PC-3 (cell line): Measurements from ENCODE around the gene FBXW4. TPM values are rescaled to one million over a fixed set of nuclear protein-coding genes. Genes with fewer than 3 reads are reported as not detected.

Source experiments
- ATAC-seq: fragments of 200-7000 bp; cut with Tn5 transposase; 2 replicates; pipeline ENCODE4 v1.9.1; 2020; ENCODE audit warnings: mild to moderate bottlenecking, moderate library complexity
- BruUV-seq: library from RNA; stranded (reverse); fragments of 400-500 nt; replicated peaks from 2 replicates; lab custom pipeline; 2021; lab: Mats Ljungman, UMichigan
- CTCF ChIA-PET: fragments of 300-600 bp; sonication (Branson Sonifier 250); formaldehyde crosslinking; loops from one replicate; lab custom pipeline; 2022; ENCODE audit warnings: antibody characterized with exemption; lab: Charles Lee
- POLR2A ChIA-PET: fragments of 300-600 bp; sonication (Branson Sonifier 250); formaldehyde crosslinking; loops from one replicate; lab custom pipeline; 2022; ENCODE audit warnings: antibody characterized with exemption; ENCODE audit not compliant: unreplicated experiment; lab: Charles Lee
- DNase-seq: peaks from one replicate; pipeline ENCODE4 v3.0.0-alpha.2; 2015
- H2AFZ ChIP-seq: fragments of 300-600 bp; sonication (generic); 2 replicates; pipeline ENCODE4 v1.6.0; 2016; ENCODE audit warnings: antibody characterized with exemption, low read length
- H3F3A ChIP-seq: fragments of 300-600 bp; sonication (generic); one replicate; pipeline ENCODE4 v1.6.0; 2017; ENCODE audit warnings: antibody characterized with exemption, low read length, control low read depth, mild to moderate bottlenecking; ENCODE audit not compliant: unreplicated experiment
- H3K27ac ChIP-seq: fragments of 300-600 bp; sonication (generic); 2 replicates; pipeline ENCODE4 v1.5.1; 2016; ENCODE audit warnings: mild to moderate bottlenecking, low read length
- H3K27me3 ChIP-seq: fragments of 300-600 bp; sonication (generic); 2 replicates; pipeline ENCODE4 v1.6.1; 2016; ENCODE audit warnings: low read length, mixed read lengths
- H3K36me3 ChIP-seq: fragments of 300-600 bp; sonication (generic); 2 replicates; pipeline ENCODE4 v1.6.1; 2016; ENCODE audit warnings: low read depth, mixed run types, low read length, mixed read lengths
- H3K4me1 ChIP-seq: fragments of 300-600 bp; sonication (generic); 2 replicates; pipeline ENCODE4 v1.5.1; 2016; ENCODE audit warnings: low read length; ENCODE audit not compliant: insufficient read depth
- H3K4me2 ChIP-seq: fragments of 300-600 bp; sonication (generic); 2 replicates; pipeline ENCODE4 v1.6.0; 2016; ENCODE audit warnings: low read length
- H3K4me3 ChIP-seq: fragments of 300-600 bp; sonication (generic); 2 replicates; pipeline ENCODE4 v1.5.1; 2016; ENCODE audit warnings: mild to moderate bottlenecking, low read length, mixed read lengths
- H3K79me2 ChIP-seq: fragments of 300-600 bp; sonication (generic); 2 replicates; pipeline ENCODE4 v1.6.1; 2017; ENCODE audit warnings: low read length, mixed read lengths
- H3K9ac ChIP-seq: fragments of 300-600 bp; sonication (generic); 2 replicates; pipeline ENCODE4 v1.6.0; 2016; ENCODE audit warnings: mild to moderate bottlenecking, low read length
- H3K9me2 ChIP-seq: fragments of 300-600 bp; sonication (generic); replicated peaks from 2 replicates; pipeline ENCODE4 v1.6.1; 2016; ENCODE audit warnings: mixed run types, low read length, mixed read lengths
- H3K9me3 ChIP-seq: fragments of 300-600 bp; sonication (generic); 2 replicates; pipeline ENCODE4 v1.6.1; 2016; ENCODE audit warnings: low read length, mixed read lengths
- H4K20me1 ChIP-seq: fragments of 300-600 bp; sonication (generic); 2 replicates; pipeline ENCODE4 v1.6.1; 2016; ENCODE audit warnings: low read length, mixed read lengths
- EZH2 ChIP-seq: fragments of 300-600 bp; sonication (generic); IDR thresholded peaks from one replicate; pipeline ENCODE4 v1.6.1; 2017; ENCODE audit warnings: antibody characterized with exemption, mild to moderate bottlenecking, low read length; ENCODE audit not compliant: unreplicated experiment
- EZH2phosphoT487 ChIP-seq: fragments of 300-600 bp; sonication (generic); IDR thresholded peaks from 2 replicates; pipeline ENCODE4 v1.6.1; 2018; ENCODE audit warnings: mild to moderate bottlenecking, antibody characterized with exemption, low read length, borderline replicate concordance
- intact Hi-C: fragments of 100-400 bp; cut with micrococcal nuclease; formaldehyde crosslinking; loops from 2 replicates; pipeline ENCODE4 v1.9.0; 2023
- total RNA-seq: library from RNA; depleted of rRNA; stranded (reverse); fragments of >200 nt; gene quantifications from 2 replicates; pipeline ENCODE4 v1.2.3, GENCODE V29; 2014
- TF ChIP-seq, protein P1 (sequence below): fragments of 300-600 bp; sonication (generic); conservative IDR thresholded peaks from 2 replicates; pipeline ENCODE4 v1.5.1; 2017; ENCODE audit warnings: antibody characterized with exemption, low read depth, mild to moderate bottlenecking, low read length

The FBXW4 gene
- total RNA-seq, 1 experiment from 2014 or later, result 18.8 TPM

DNA sequence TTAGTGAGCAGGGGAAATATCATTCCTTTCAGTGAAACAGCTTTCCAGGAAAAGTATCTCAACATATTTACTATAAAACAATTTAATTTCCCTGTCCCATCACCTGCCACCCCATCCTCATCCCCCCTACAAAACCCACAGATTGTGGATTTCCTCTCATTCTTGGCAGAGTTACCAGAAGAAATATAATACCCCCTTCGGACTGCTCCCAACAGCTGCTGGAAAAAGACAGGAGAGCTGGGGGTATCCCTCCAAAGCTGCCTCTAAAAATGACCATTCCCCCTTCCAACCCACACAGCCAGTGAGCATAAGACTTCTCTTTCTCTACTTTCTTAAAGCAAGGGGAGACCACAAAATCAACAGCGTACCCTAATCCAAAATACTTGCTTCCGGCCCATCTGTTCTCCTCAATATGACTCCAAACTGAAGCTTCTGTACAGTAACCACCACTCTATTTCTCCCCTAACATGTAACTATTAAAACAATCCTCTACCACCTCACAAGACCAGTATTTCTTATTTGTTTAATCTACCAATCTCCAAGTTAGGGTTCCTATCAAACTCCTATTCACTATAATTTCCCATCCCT, 7.8 kb downstream of the FBXW4 start:
- DNase-seq (no peak), ATAC-seq (no peak)
- TF ChIP-seq EZH2phosphoT487 (no peak), EZH2 (no peak)
- TF ChIP-seq, protein P1, sequence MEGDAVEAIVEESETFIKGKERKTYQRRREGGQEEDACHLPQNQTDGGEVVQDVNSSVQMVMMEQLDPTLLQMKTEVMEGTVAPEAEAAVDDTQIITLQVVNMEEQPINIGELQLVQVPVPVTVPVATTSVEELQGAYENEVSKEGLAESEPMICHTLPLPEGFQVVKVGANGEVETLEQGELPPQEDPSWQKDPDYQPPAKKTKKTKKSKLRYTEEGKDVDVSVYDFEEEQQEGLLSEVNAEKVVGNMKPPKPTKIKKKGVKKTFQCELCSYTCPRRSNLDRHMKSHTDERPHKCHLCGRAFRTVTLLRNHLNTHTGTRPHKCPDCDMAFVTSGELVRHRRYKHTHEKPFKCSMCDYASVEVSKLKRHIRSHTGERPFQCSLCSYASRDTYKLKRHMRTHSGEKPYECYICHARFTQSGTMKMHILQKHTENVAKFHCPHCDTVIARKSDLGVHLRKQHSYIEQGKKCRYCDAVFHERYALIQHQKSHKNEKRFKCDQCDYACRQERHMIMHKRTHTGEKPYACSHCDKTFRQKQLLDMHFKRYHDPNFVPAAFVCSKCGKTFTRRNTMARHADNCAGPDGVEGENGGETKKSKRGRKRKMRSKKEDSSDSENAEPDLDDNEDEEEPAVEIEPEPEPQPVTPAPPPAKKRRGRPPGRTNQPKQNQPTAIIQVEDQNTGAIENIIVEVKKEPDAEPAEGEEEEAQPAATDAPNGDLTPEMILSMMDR, result no peak
- no peak overlapping the region for H2AFZ ChIP-seq
- no peak overlapping the region for H3K4me2 ChIP-seq
- H3F3A ChIP-seq, result no peaks in the 10 kb centered on the region
- no peaks in the 10 kb centered on the region for H4K20me1 ChIP-seq
- ChIA-PET CTCF (no interaction called here), POLR2A (no interaction called here)
- no TSS peak for BruUV-seq
- no peaks in the 10 kb centered on the region for H3K4me1 ChIP-seq
- H3K36me3 ChIP-seq, result no peaks in the 10 kb centered on the region
- H3K9me3 ChIP-seq, result no peaks in the 10 kb centered on the region
- peaks cover 21% of the 10 kb centered on the region for H3K79me2 ChIP-seq
- no peaks in the 10 kb centered on the region for H3K27me3 ChIP-seq
- no peaks in the 10 kb centered on the region for H3K9me2 ChIP-seq
- no peak overlapping the region for H3K27ac ChIP-seq
- H3K4me3 ChIP-seq, result no peak overlapping the region
- intact Hi-C loops, result no loop called here
- H3K9ac ChIP-seq, result no peak overlapping the region

DNA sequence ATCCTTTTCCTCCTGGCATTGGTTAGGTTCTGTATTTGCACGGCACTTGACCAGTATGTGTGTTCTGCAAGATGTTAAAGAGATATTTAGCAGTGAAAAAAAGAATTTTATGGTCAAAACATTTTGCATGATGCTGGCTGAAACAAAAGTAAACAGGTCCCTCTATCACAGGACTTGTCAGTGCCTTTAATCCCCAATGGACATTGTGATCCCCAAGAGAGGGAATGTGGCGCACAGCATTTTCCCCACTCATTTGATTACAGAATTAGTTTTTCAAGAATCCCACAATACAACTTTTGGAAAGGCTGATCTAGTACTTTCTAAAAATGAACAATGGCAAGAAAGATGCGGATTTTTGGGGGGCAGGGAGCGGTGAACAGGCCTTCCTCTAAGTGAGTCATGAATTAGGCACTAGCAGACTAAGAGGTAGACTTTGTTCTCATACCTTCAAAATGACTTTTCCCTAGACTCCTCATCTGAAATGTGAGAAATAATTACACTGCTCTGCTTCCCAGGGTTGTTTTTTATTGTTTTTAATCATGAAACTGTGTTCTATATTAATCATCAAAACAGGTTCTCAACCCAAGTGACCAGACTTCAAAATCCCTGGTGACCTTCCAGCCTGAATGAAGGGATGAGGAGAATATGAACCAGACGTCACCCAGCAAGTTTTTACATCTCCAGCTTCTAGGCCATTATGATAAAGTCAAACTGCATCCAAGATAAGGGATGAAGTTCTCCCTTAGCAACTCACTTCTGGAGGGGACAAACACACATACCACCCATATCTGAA, 8.6 kb downstream of the FBXW4 start:
- no TSS peak for BruUV-seq
- Histone ChIP-seq H3K27ac (no peak overlapping the region), H3K9ac (no peak overlapping the region), H3K4me3 (no peak overlapping the region), H3K4me1 (no peaks in the 10 kb centered on the region), H3K36me3 (no peaks in the 10 kb centered on the region), H3F3A (no peaks in the 10 kb centered on the region), H3K9me2 (no peaks in the 10 kb centered on the region), H4K20me1 (no peaks in the 10 kb centered on the region), H3K9me3 (no peaks in the 10 kb centered on the region), H3K4me2 (no peak overlapping the region), H3K79me2 (peaks cover 13% of the 10 kb centered on the region), H2AFZ (no peak overlapping the region), H3K27me3 (no peaks in the 10 kb centered on the region)
- DNase-seq, result no peak
- ATAC-seq, result no peak
- POLR2A ChIA-PET, result no interaction called here
- TF ChIP-seq, protein P1, result no peak
- no peak for TF ChIP-seq EZH2phosphoT487
- no peak for TF ChIP-seq EZH2
- intact Hi-C loops, result no loop called here
- CTCF ChIA-PET, result no interaction called here

DNA sequence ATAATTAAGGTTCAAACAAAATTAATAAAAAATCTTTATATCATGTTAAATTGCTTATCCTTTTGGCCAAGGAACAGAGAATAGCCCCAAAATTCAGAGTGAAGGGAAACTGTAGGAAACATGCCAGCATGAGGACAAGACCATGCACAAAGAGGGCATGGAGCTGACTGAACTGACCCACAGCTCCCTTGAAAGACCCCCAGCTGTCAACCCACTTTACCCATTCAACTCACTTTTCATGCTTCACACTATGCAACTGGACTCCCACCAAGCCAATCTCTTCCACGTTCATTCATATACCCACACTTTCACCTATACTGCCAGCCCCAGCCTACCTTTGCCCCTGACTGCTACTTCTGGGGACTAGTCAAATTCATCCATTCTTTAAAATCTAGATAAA, 10.2 kb downstream of the FBXW4 start:
- no peak overlapping the region for H3K4me3 ChIP-seq
- no peak for DNase-seq
- no peak overlapping the region for H3K4me2 ChIP-seq
- no peaks in the 10 kb centered on the region for H3K79me2 ChIP-seq
- H2AFZ ChIP-seq, result no peak overlapping the region
- ChIA-PET POLR2A (no interaction called here), CTCF (no interaction called here)
- H3K9ac ChIP-seq, result no peak overlapping the region
- no peaks in the 10 kb centered on the region for H3K9me2 ChIP-seq
- no TSS peak for BruUV-seq
- no peaks in the 10 kb centered on the region for H3K36me3 ChIP-seq
- H3K27ac ChIP-seq, result no peak overlapping the region
- intact Hi-C loops, result no loop called here
- TF ChIP-seq EZH2phosphoT487, result no peak
- TF ChIP-seq, protein P1, result no peak
- TF ChIP-seq EZH2, result no peak
- no peaks in the 10 kb centered on the region for H4K20me1 ChIP-seq
- H3K27me3 ChIP-seq, result no peaks in the 10 kb centered on the region
- H3K4me1 ChIP-seq, result no peaks in the 10 kb centered on the region
- H3F3A ChIP-seq, result no peaks in the 10 kb centered on the region
- H3K9me3 ChIP-seq, result no peaks in the 10 kb centered on the region
- ATAC-seq, result no peak
